GM23338 (cell line): ENCODE measurements around the gene NDUFAF5. TPM values are rescaled to one million over a fixed set of nuclear protein-coding genes. Genes with fewer than 3 reads are reported as not detected.

Source experiments
- ATAC-seq: fragments of 200-7000 bp; cut with Tn5 transposase; 3 replicates; pipeline ENCODE4 v1.9.1; 2020
- DNase-seq: peaks from one replicate; pipeline ENCODE4 v3.0.0-alpha.2; 2015; ENCODE audit warnings: low spot score
- H2AFZ ChIP-seq: fragments of 200-600 bp; sonication (generic); 2 replicates; pipeline ENCODE4 v1.8.0; 2016; ENCODE audit warnings: antibody characterized with exemption, mild to moderate bottlenecking, moderate library complexity
- H3F3A ChIP-seq: fragments of 200-600 bp; sonication (generic); replicated peaks from 2 replicates; pipeline ENCODE4 v1.8.0; 2017; ENCODE audit warnings: antibody characterized with exemption, mixed run types, low read depth
- H3K27ac ChIP-seq: fragments of 200-600 bp; sonication (generic); 2 replicates; pipeline ENCODE4 v1.6.1; 2016; ENCODE audit warnings: low read depth
- H3K27me3 ChIP-seq: fragments of 200-600 bp; sonication (generic); 2 replicates; pipeline ENCODE4 v1.8.0; 2016; ENCODE audit warnings: mild to moderate bottlenecking, mixed run types, moderate library complexity; ENCODE audit not compliant: insufficient read depth
- H3K36me3 ChIP-seq: fragments of 200-600 bp; sonication (generic); 2 replicates; pipeline ENCODE4 v1.8.0; 2016; ENCODE audit warnings: mild to moderate bottlenecking; ENCODE audit not compliant: insufficient read depth
- H3K4me1 ChIP-seq: fragments of 200-600 bp; sonication (generic); 2 replicates; pipeline ENCODE4 v1.8.0; 2016; ENCODE audit warnings: mild to moderate bottlenecking, moderate library complexity; ENCODE audit not compliant: insufficient read depth
- H3K4me2 ChIP-seq: fragments of 200-600 bp; sonication (generic); 2 replicates; pipeline ENCODE4 v1.7.1; 2017; ENCODE audit warnings: mixed run types
- H3K4me3 ChIP-seq: fragments of 200-600 bp; sonication (generic); 2 replicates; pipeline ENCODE4 v1.6.1; 2016; ENCODE audit warnings: mixed run types
- H3K79me2 ChIP-seq: fragments of 200-600 bp; sonication (generic); replicated peaks from 2 replicates; pipeline ENCODE4 v1.8.0; 2017; ENCODE audit warnings: mild to moderate bottlenecking; ENCODE audit not compliant: insufficient read depth
- H3K9me2 ChIP-seq: fragments of 200-600 bp; sonication (generic); 2 replicates; pipeline ENCODE4 v1.8.0; 2017; ENCODE audit not compliant: insufficient read depth
- H4K20me1 ChIP-seq: fragments of 200-600 bp; sonication (generic); replicated peaks from 2 replicates; pipeline ENCODE4 v1.8.0; 2017; ENCODE audit warnings: mild to moderate bottlenecking; ENCODE audit not compliant: insufficient read depth
- H3K27ac Mint-ChIP-seq: 2 replicates; pipeline ENCODE4 v1.8.0; 2020; ENCODE audit warnings: inconsistent platforms, mild to moderate bottlenecking, moderate library complexity, mixed read lengths
- H3K27me3 Mint-ChIP-seq: 3 replicates; pipeline ENCODE4 v1.8.0; 2022; ENCODE audit warnings: low read depth, mild to moderate bottlenecking, moderate library complexity, mixed read lengths, inconsistent platforms; ENCODE audit not compliant: insufficient read depth, poor library complexity
- H3K36me3 Mint-ChIP-seq: 3 replicates; pipeline ENCODE4 v1.8.0; 2021; ENCODE audit warnings: low read depth, mild to moderate bottlenecking, inconsistent platforms, moderate library complexity, mixed read lengths
- H3K4me1 Mint-ChIP-seq: 3 replicates; pipeline ENCODE4 v1.8.0; 2020; ENCODE audit warnings: mild to moderate bottlenecking, inconsistent platforms, mixed read lengths
- H3K4me3 Mint-ChIP-seq: 3 replicates; pipeline ENCODE4 v1.8.0; 2021; ENCODE audit warnings: moderate library complexity, mild to moderate bottlenecking, inconsistent platforms, mixed read lengths
- H3K9me3 Mint-ChIP-seq: 3 replicates; pipeline ENCODE4 v1.8.0; 2020; ENCODE audit warnings: moderate library complexity, mild to moderate bottlenecking, inconsistent platforms, mixed read lengths
- CTCF ChIP-seq, 2 experiments: fragments of 200-600 bp in 1 of 2; sonication (generic) in 1 of 2; conservative IDR thresholded peaks; 2 replicates each; pipeline versions ENCODE4 v1.5.1 to v1.6.1; 2016 to 2017; ENCODE audit warnings: antibody characterized with exemption in 2 of 2, low read depth in 2 of 2, mild to moderate bottlenecking in 2 of 2, moderate library complexity in 1 of 2
- EZH2phosphoT487 ChIP-seq: fragments of 200-600 bp; sonication (generic); IDR thresholded peaks from one replicate; pipeline ENCODE4 v1.8.1; 2018; ENCODE audit warnings: antibody characterized with exemption; ENCODE audit not compliant: unreplicated experiment
- JUNB ChIP-seq: IDR thresholded peaks from one replicate; pipeline ENCODE4 v1.6.1; 2016; ENCODE audit warnings: antibody characterized with exemption; ENCODE audit not compliant: unreplicated experiment
- NANOG ChIP-seq: IDR thresholded peaks from 2 replicates; pipeline ENCODE4 v1.6.1; 2016; ENCODE audit warnings: antibody characterized with exemption, borderline replicate concordance
- ZNF114 ChIP-seq: fragments of 250-450 bp; sonication (Bioruptor Pico); IDR thresholded peaks from 2 replicates; pipeline ENCODE4 v1.5.0; 2020; ENCODE audit warnings: mild to moderate bottlenecking, moderate library complexity
- ZNF331 ChIP-seq: fragments of 250-450 bp; sonication (Bioruptor Pico); IDR thresholded peaks from 2 replicates; pipeline ENCODE4 v1.5.0; 2020; ENCODE audit warnings: low read depth, mild to moderate bottlenecking, moderate library complexity
- ZNF462 ChIP-seq: fragments of 250-450 bp; sonication (Bioruptor Pico); IDR thresholded peaks from 2 replicates; pipeline ENCODE4 v1.5.0; 2020; ENCODE audit warnings: mild to moderate bottlenecking, moderate library complexity
- polyA plus RNA-seq: library from polyadenylated mRNA; unstranded; fragments of >200 nt; fragmentation: Nextera tagmentation; extraction: Ambion mirVana; gene quantifications from 2 replicates; pipeline ENCODE4 v1.2.1, GENCODE V29; 2016
- total RNA-seq: library from RNA; depleted of rRNA; stranded (reverse); fragments of >200 nt; shearing (Covaris generic); gene quantifications from 2 replicates; pipeline ENCODE4 v1.2.3, GENCODE V29; 2014

The NDUFAF5 gene
- total and polyA plus RNA-seq, 2 experiments from 2014 or later = 18.0 to 33.0 TPM

GRCh38 chr20:13749811-13750210 lies 35.0 kb upstream of the NDUFAF5 start (continued):
- TF ChIP-seq CTCF (conservative IDR thresholded peaks at IDR 0.05; ENCODE audit: low read depth in 2 of 2) = no peak
- no peak for TF ChIP-seq ZNF114 (CRISPR knock-in tag)

GRCh38 chr20:13753436-13754036 lies 31.3 kb upstream of the NDUFAF5 start:
- no peaks in the 10 kb centered on the region; the same call in 1 of the 2 replicates for H4K20me1 ChIP-seq
- no peaks in the 10 kb centered on the region for H3K4me1 ChIP-seq
- H3K4me1 Mint-ChIP-seq = no peaks in the 10 kb centered on the region
- DNase-seq (no peak), ATAC-seq (no peak)
- H3K4me2 ChIP-seq = no peak overlapping the region
- H3K4me3 Mint-ChIP-seq = no peak overlapping the region
- H3K27me3 Mint-ChIP-seq = no peaks in the 10 kb centered on the region
- no peaks in the 10 kb centered on the region for H3K27me3 ChIP-seq
- H2AFZ ChIP-seq = no peak overlapping the region
- H3K36me3 Mint-ChIP-seq = peaks cover 26% of the 10 kb centered on the region; the same call in 2 of the 3 replicates
- no peaks in the 10 kb centered on the region for H3K9me2 ChIP-seq
- TF ChIP-seq NANOG = no peak
- no peak for TF ChIP-seq JUNB
- no peak for TF ChIP-seq EZH2phosphoT487
- no peak for TF ChIP-seq ZNF462 (CRISPR knock-in tag)
- no peak for TF ChIP-seq CTCF (conservative IDR thresholded peaks at IDR 0.05; ENCODE audit: low read depth in 2 of 2)
- TF ChIP-seq ZNF331 = no peak
- H3K9me3 Mint-ChIP-seq = no peaks in the 10 kb centered on the region
- no peak overlapping the region for H3K4me3 ChIP-seq
- no peaks in the 10 kb centered on the region for H3F3A ChIP-seq
- peaks cover 32% of the 10 kb centered on the region for H3K36me3 ChIP-seq
- no peak overlapping the region for H3K27ac ChIP-seq
- H3K79me2 ChIP-seq = no peaks in the 10 kb centered on the region
- no peak overlapping the region for H3K27ac Mint-ChIP-seq
